T47D (cell line): ENCODE results near the gene ADAM30.

Source experiments
- DNase-seq, 2 experiments: peaks; one replicate each; pipeline versions ENCODE4 v3.0.0 to v3.0.0-alpha.2; 2011 to 2012; ENCODE audit warnings: low read depth in 1 of 2, low spot score in 1 of 2
- JUND ChIP-seq: IDR thresholded peaks from 2 replicates; pipeline ENCODE4 v1.6.1; 2012; ENCODE audit warnings: low read depth
- in situ Hi-C: cut with HindIII; loops from 2 replicates; pipeline ENCODE4 v1.10.0; 2016; ENCODE audit warnings: low sequenced_read_pairs, low pct_unique_long_range_greater_than_20kb

The ADAM30 gene

DNA sequence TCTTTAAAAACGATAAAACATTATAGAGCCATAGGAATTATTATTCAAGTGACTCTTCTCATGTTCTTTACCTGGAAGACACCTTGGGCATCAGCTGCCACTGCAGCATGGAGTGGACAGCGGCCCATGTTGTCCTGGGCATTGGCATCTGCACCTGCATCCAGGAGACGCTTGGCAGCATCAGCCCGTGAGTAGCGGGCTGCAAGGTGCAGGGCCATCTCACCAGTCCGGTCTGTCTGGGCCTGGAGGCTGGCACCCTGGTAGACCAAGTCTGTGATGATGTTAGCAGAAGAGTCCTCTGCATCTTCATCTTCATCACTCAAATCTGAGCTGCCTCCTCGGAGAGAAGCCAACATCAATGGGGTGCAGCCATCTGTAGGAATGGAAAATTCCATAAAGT is 22.9 kb upstream of the ADAM30 start:
- no peak for DNase-seq
- in situ Hi-C loops, result no loop called here

DNA sequence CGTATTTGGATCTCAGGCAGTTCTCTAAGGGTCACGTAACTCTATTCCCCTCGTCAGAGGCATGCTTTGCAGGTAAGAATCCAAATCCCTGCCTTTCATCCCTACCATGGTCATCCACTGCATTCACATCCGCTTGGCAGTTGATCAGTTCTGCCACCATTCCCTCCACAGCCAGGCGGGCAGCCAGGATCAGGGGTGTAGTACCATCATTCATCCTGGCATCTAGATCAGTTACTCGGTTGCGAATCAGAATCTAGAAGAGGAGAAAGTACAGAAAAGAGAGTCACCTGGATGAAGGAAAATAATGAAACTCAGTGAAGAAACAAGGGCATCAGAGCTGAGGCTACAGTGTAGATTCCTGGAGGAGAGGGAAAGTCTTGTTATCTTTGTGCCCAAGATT is 22.0 kb upstream of the ADAM30 start:
- no peak for TF ChIP-seq JUND
- no peak for DNase-seq
- in situ Hi-C loops, result no loop called here

More for the DNA sequence above, 22.9 kb upstream of the ADAM30 start:
- TF ChIP-seq JUND, result no peak

DNA sequence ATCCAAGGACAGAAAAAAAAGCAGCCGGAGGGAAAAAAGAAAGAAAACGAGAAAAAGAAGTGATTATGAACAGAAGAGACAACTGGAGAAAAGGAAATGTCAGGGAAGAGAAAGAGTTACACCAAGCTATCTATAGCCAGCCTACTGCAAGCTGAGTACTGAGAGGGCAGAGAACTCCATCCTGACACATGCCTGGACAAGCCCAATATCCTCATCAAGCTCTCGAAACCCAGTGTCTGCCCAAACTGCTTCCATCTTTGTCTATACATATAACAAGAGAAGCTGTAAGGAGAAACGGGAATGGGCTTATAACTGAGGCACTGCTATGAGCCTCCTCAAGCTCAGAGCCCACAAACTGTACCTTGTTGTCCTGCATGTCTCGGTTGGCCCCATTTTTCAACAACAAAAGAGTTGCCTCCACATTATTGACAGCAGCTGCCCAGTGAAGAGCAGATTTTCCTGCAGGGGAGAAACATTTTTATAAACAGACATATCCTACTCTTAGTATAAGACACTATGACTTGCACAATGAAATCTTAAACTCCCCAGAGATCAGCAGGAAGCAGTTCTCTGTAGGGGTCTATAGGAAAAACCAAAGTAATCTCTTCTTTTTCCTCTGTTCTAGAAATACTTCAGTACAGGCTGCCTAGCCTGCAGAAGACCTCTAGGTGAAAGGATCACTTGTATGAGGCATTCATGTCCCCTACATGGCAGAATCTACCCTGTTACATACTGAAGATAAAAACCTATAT is 21.2 kb upstream of the ADAM30 start:
- no peak for DNase-seq
- in situ Hi-C loops, result no loop called here
- no peak for TF ChIP-seq JUND

DNA sequence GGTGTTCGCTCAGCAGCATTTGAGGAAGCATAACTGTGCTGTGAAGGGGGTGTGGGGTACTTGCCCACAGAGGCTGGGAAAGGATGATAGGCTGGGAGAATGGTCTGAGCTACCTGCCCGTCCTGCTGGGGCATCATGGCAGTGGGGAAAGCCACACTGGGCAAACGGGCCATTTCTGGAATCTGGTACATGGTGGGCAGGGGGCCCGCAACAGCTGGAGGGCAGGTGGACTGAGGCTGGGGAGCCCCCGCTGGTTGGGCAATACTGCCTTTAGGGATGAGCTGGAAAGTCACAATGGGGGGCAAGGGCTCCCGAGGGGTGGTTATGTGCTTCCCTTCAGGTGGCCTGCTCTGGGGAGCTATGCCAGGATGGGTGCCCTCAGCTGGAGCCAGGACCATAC is 19.2 kb upstream of the ADAM30 start:
- no peak for TF ChIP-seq JUND
- DNase-seq, result no peak
- in situ Hi-C loops, result no loop called here

DNA sequence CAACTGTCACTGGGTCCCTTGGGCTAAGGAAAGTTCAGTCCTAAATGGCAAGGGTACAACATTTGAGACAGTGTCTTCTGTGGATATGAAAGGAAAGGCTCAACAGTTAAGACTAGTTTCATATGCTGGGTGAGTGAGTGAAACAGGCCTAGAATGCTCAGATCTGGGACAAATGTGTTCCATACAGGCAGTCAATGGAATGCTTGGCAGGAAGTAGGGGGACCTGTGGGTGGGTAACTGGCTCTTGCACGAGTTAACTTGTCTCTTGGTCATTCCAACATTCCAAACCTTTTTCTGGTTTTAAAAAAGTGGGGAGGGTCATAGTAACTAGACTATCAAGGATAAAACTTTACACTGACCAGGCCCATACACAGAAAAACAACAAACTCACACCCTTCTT is 17.8 kb upstream of the ADAM30 start:
- in situ Hi-C loops, result no loop called here
- TF ChIP-seq JUND, result no peak
- no peak for DNase-seq

DNA sequence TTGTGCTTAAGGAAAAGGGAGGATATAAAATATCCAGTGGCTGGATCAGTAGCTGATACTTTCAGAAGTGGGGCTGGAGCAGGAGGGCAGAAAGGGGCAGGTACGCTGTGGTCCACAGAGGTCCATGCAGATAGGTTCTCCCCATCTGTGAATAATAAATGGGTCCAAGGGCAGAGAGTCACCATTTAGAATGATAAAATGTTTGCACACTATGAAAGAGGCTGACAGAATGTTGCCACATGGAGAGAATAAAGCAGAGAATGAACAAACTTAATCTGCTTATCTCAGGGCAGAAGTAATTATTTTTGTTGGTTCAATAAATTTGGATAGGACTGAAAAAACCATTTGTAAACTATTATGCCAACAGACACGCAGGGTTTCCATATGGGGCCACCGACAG is 16.6 kb upstream of the ADAM30 start:
- no peak for DNase-seq
- in situ Hi-C loops, result no loop called here
- TF ChIP-seq JUND, result no peak

DNA sequence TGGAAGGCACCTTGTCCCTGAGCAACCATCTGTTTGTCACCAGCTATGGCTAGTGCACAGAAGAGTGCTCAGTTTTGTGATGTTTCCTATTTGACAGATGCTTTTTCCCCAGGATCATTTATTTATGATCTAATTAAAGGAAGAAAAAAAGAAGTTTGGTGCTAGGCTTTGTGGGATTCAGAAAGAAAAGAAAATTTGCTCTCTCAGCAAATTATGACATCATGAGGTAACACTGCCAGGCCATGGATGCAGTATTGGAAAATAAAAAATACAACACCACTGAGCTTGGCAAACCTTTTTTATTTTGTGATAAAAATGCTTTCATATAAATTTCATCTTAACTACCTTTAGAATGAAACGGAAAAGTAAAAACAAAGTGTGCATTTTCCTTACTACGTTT is 15.5 kb upstream of the ADAM30 start:
- no peak for TF ChIP-seq JUND
- no peak for DNase-seq
- in situ Hi-C loops, result no loop called here

DNA sequence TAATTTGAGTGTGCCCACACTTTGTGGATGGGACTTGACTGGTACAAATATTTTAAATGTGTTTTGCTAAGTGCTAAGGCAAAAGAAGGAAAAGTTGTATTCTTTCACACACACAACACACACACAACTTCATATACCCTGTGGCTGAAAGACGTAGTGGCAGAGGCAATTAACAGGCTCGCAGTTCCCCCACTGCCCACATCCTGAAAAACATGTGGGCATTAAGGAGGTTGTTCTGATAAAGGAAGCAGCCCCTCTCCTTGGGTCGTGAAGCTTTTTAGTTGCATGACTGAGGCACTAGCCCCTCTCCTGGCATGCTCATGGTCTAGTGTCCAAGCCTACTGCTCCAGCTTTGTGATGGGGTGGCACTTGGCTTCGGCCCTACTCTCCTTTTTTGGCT is 14.3 kb upstream of the ADAM30 start:
- in situ Hi-C loops, result no loop called here
- TF ChIP-seq JUND, result no peak
- no peak for DNase-seq

DNA sequence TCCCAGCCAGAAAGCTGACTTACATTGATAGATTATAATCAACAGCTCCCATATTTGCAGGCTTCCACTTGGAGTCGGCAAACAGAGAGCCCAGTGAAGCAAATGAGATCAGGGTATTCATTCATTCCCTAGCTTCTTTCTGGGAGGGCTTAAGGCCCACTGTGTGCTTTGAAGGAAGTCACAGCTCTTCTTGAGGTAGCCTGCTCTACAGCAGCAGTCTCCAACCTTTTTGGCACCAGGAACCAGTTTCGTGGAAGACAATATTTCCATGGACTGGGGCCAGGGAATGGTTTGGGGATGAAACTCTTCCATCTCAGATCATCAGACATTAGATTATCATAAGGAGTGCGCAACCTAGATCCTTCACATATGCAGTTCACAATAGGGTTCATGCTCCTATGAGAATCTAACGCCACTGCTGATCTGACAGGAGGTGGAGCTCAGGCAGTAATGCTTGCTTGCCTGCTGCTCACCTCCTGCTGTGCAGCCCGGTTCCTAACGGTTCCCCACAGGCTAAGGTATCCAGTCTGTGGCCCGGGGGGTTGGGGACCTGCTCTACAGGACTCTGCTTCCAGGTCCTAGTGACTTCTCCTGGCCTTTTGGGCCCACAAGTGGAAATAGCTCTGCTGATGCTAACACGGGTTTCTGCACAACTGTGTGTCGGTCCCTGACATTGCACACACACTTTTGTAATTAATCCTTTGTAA is 13.7 kb upstream of the ADAM30 start:
- in situ Hi-C loops, result no loop called here
- TF ChIP-seq JUND, result no peak
- DNase-seq, result no peak

DNA sequence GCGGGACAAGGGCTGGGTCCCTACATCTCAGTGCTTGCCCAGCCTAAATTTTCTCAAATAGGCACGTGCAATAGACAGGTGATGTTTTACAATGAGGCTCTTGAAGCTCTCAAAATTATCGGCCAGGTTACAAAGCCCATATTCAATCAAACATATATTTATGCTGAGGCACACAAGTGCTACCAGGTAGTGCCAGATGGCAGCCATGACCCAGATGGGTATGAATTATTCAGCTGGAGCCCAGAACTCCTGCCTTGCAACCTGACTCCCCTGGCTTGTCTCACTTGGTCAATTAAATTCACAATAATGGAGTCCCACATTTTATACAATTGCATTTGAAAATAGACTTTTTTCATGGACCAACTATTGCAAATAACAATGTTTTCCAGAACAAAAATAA is 12.3 kb upstream of the ADAM30 start:
- no peak for TF ChIP-seq JUND
- no peak for DNase-seq
- in situ Hi-C loops, result no loop called here

DNA sequence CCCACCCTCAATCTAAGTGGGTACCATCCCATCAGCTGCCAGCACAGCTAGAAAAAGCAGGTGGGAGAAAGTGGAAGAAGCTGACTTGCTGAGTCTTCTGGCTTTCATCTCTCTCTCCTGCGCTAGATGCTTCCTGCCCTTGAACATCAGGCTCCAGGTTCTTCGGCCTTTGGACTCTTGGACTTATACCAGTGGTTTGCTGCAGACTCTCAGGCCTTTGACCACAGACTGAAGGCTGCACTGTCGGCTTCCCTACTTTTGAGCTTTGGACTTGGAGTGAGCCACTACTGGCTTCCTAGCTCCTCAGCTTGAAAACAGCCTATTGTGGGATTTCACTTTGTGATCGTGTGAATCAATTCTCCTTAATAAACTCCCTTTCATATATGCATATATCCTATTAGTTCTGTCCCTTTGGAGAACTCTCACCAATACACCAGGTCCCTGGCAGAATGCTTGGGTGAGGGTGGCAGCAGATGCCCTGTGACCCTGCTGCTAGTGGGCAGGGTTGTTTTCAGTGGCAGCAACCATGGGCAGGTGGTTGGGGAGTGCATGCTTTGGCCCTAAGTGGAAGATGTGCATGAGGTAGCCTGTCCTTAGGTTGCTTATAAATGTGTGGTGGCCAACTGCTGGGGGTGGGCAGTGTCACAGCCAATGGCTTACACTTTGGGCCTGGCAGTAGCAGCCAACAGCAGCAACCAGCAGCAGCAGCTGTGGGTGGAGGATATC is 10.8 kb upstream of the ADAM30 start:
- no peak for TF ChIP-seq JUND
- in situ Hi-C loops, result no loop called here
- no peak for DNase-seq

DNA sequence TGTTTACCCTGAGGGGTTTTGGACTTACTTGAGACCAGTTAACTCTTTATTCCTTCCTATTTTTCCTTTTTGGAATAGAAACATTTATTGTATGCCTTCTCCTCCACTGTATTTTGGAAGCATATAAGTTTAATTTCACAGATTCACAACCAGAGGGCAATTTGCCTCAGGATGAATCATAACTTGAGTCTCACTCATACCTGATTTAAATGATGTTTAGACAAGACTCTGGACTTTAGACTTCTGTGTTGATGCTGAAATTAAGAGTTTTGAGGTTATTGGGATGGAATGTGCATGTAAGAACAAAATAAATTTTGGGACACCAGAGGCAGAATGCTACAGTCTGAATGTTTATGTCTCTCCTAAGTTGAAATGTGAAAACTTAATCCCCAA is 7.1 kb upstream of the ADAM30 start:
- TF ChIP-seq JUND, result no peak
- in situ Hi-C loops, result no loop called here
- DNase-seq, result no peak

DNA sequence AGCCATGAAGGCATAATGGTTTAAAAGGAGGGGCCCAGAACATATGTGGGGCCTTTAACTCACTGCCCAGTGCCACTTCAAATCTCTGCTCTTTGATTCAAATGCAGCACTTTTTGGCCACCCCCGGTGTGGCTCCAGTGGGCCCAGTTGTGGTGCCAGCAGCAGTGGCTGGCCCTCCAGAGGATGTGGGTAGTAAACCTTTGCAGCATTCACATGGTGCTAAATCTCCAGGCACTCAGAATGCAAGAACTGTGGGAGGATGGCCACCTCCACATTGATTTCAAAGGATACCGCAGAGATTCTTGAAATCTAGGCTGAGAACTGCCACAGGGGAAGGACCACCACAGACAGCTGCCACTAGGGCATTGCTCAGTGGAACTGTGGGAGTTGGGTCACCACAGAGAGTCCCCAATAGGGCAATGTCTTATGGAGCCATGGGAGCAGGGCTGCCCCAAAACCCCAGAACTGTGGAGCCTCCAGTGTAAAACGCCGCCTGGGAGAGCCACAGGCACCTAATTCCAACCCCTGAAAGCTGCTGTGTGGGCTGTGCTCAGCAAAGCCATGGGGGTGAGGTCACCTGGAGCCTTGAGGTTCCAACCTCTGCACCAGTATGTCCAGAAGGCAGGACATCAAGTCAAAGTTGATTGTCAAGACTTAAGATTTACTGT is 6.6 kb upstream of the ADAM30 start:
- no peak for DNase-seq
- TF ChIP-seq JUND, result no peak
- in situ Hi-C loops, result no loop called here
